Measurements from ENCODE around the gene GRAMD1A. TPM values are rescaled to one million over a fixed set of nuclear protein-coding genes. Genes with fewer than 3 reads are reported as not detected.

GRAMD1A gene
- total and polyA plus RNA-seq, 2 of the 8 experiments (the other 6 are each of a cell fraction or from before 2014, with no cell fraction given): 113 to 154 TPM

- Histone ChIP-seq H3K27me3 (replicated peaks in 1 of 4; ENCODE audit: control insufficient read depth in 3 of 4, extremely low read depth in 1 of 4, insufficient read depth in 3 of 4, low read length in 3 of 4) (no peaks in the 10 kb centered on the region), H4K8ac (ENCODE audit: extremely low read depth, insufficient read depth, low read length) (no peak overlapping the region), H3K4me3 (ENCODE audit: extremely low read depth in 1 of 4, insufficient read depth in 2 of 4, low read depth in 3 of 4, low read length in 4 of 4) (no peak overlapping the region), H3K4me1 (replicated peaks in 1 of 4; ENCODE audit: control insufficient read depth in 3 of 4, insufficient read depth in 4 of 4, low read length in 3 of 4) (peaks cover 0 to 11% (median 2%) of the 10 kb centered on the region in 4 experiments; a peak in 5 of 7 replicates), H2BK5ac (ENCODE audit: low read depth, low read length) (no peak overlapping the region), H3K79me1 (ENCODE audit: low read depth, low read length) (no peaks in the 10 kb centered on the region), H2BK15ac (ENCODE audit: low read length) (no peak overlapping the region), H3K23ac (ENCODE audit: insufficient read length) (no peak overlapping the region), H3K14ac (ENCODE audit: insufficient read length) (no peak overlapping the region), H3K4me2 (ENCODE audit: insufficient read depth in 1 of 2, low read depth in 2 of 2, low read length in 2 of 2) (no peak overlapping the region), H3K9ac (replicated peaks in 1 of 4; ENCODE audit: extremely low read depth in 1 of 4, low read depth in 3 of 4, low read length in 3 of 4) (no peak overlapping the region), H3K23me2 (ENCODE audit: low read depth, low read length) (no peaks in the 10 kb centered on the region), H3K4ac (replicated peaks; ENCODE audit: insufficient read length, low read depth, low read length) (no peak overlapping the region), H3K18ac (ENCODE audit: extremely low read depth, low read length) (no peak overlapping the region), H4K20me1 (replicated peaks in 1 of 2; ENCODE audit: control insufficient read depth in 1 of 2, insufficient read depth in 2 of 2, low read length in 2 of 2) (peaks cover 0 to 1% of the 10 kb centered on the region in 2 experiments), H2BK120ac (replicated peaks; ENCODE audit: low read depth, low read length) (no peak overlapping the region), H2BK20ac (ENCODE audit: low read length) (no peak overlapping the region), H3K27ac (ENCODE audit: low read depth, low read length) (no peak overlapping the region), H2AK5ac (ENCODE audit: low read depth, low read length) (no peak overlapping the region), H3K56ac (replicated peaks; ENCODE audit: insufficient read length, low read depth, low read length) (no peak overlapping the region), H2BK12ac (ENCODE audit: low read depth, low read length) (no peak overlapping the region), H2AFZ (ENCODE audit: low read length) (no peak overlapping the region), H4K91ac (replicated peaks; ENCODE audit: insufficient read length, low read length) (no peak overlapping the region), H3K9me3 (ENCODE audit: insufficient read depth in 2 of 2, low read depth in 1 of 2, low read length in 1 of 2) (no peaks in the 10 kb centered on the region), H3K36me3 (ENCODE audit: control insufficient read depth in 2 of 4, insufficient read depth in 4 of 4, low read length in 3 of 4) (no peaks in the 10 kb centered on the region), H4K5ac (ENCODE audit: insufficient read length, low read depth, low read length) (no peak overlapping the region), H3K79me2 (ENCODE audit: control insufficient read depth in 1 of 2, insufficient read depth in 2 of 2, low read length in 2 of 2) (no peaks in the 10 kb centered on the region)
- CTCF ChIA-PET (ENCODE audit: partially characterized antibody): interaction anchor here (1.2 to 13.0 kb wide), 9 partner anchors 9 to 96 kb away, joined by 4 to 105 read pairs (median 8); partner anchors contain the start of genes FXYD5 and LGI4
- no peak for TF ChIP-seq SIX5 (IDR thresholded peaks at IDR 0.05; ENCODE audit: low read depth, low read length)
- POLR2A ChIA-PET (ENCODE audit: partially characterized antibody): interaction anchor here (0.7 to 2.3 kb wide), 10 partner anchors 9 to 159 kb away, joined by 3 to 11 read pairs (median 3); partner anchors contain the start of gene LGI4
- FAIRE-seq (no peak), DNase-seq (ENCODE audit: low read depth in 1 of 2, low spot score in 2 of 2) (no peak)
- 87% methylated on average over 2 of the region's 2 CpGs; no CpG with 5 or more reads in 1 of the 2 experiments for WGBS, 2 experiments (ENCODE audit: extremely low coverage in 1 of 2, insufficient coverage in 1 of 2, insufficient read length in 1 of 2, insufficient replicate concordance in 2 of 2, low coverage in 1 of 2, low lambda C conversion rate in 2 of 2, missing lambda C conversion rate in 1 of 2)
Measured at GRCh38 chr19:35058370-35058769, 58.2 kb downstream of the GRAMD1A start.

All from H1 (cell line).